DLD1 (cell line): Measurements from ENCODE around the gene CKAP2.
"Not testable (repeated sequence)": the region's sequence is repeated elsewhere in the genome, so short reads cannot be mapped to it uniquely, and the experiment has no call there.

Experiments used
- in situ Hi-C: cut with HindIII; loops from 2 replicates; pipeline ENCODE4 v1.10.0; 2017; ENCODE audit warnings: low sequenced_read_pairs

The CKAP2 gene

GRCh38 chr13:52454820-52455676, at the start of gene CKAP2:
TSS of gene CKAP2 (plus strand) at chr13:52455478. CDS start at chr13:52455557, 79 bp downstream.
- in situ Hi-C loops: no loop called here

GRCh38 chr13:52405767-52406494, 49.3 kb upstream of the CKAP2 start, which contains the start of gene THSD1:
TSS of gene THSD1 (minus strand) at chr13:52406172. CDS start at chr13:52402600, 3,572 bp downstream.
- in situ Hi-C loops: no loop called here

- in situ Hi-C loops: no loop called here
These were observed 48.6 kb upstream of the CKAP2 start for GRCh38 chr13:52406629-52407028.

GRCh38 chr13:52407436-52407835, 47.8 kb upstream of the CKAP2 start:
- in situ Hi-C loops: not testable (repeated sequence)

- in situ Hi-C loops: not testable (repeated sequence)
These were observed 47.1 kb upstream of the CKAP2 start for GRCh38 chr13:52408071-52408658.

- in situ Hi-C loops: no loop called here
These were observed 43.6 kb upstream of the CKAP2 start for GRCh38 chr13:52411629-52412028.

- in situ Hi-C loops: no loop called here
These were observed 43.1 kb upstream of the CKAP2 start for GRCh38 chr13:52412128-52412527.

GRCh38 chr13:52414051-52414450, 41.2 kb upstream of the CKAP2 start:
- in situ Hi-C loops: no loop called here

GRCh38 chr13:52414963-52415362, 40.3 kb upstream of the CKAP2 start:
- in situ Hi-C loops: no loop called here

GRCh38 chr13:52419080-52419479, 36.2 kb upstream of the CKAP2 start:
- in situ Hi-C loops: no loop called here

- in situ Hi-C loops: no loop called here
These were observed 34.1 kb upstream of the CKAP2 start for GRCh38 chr13:52421216-52421615.

GRCh38 chr13:52428295-52428694, 27.0 kb upstream of the CKAP2 start:
- in situ Hi-C loops: no loop called here

GRCh38 chr13:52432456-52432855, 22.8 kb upstream of the CKAP2 start:
- in situ Hi-C loops: no loop called here

GRCh38 chr13:52446265-52446664, 9.0 kb upstream of the CKAP2 start:
- in situ Hi-C loops: no loop called here

- in situ Hi-C loops: no loop called here
These were observed 7.9 kb upstream of the CKAP2 start for GRCh38 chr13:52447354-52447753.

- in situ Hi-C loops: no loop called here
These were observed 7.3 kb upstream of the CKAP2 start for GRCh38 chr13:52447815-52448552.

- in situ Hi-C loops: no loop called here
These were observed 5.8 kb upstream of the CKAP2 start for GRCh38 chr13:52449331-52450011.

- in situ Hi-C loops: no loop called here
These were observed 5.1 kb upstream of the CKAP2 start, which contains the start of gene VPS36 for GRCh38 chr13:52450012-52450792. TSS of gene VPS36 (minus strand) at chr13:52450634. CDS start at chr13:52450594, 40 bp downstream.

- in situ Hi-C loops: no loop called here
These were observed 4.5 kb upstream of the CKAP2 start for GRCh38 chr13:52450793-52451116.
